H1 (cell line): ENCODE measurements around the gene MAPK1. TPM values are rescaled to one million over a fixed set of nuclear protein-coding genes. Genes with fewer than 3 reads are reported as not detected.

ENCODE experiments used
- CTCF ChIA-PET: fragments of 300-600 bp; sonication (Branson Sonifier 250); formaldehyde crosslinking; loops from one replicate; lab custom pipeline; 2021; ENCODE audit not compliant: partially characterized antibody; lab: Charles Lee
- POLR2A ChIA-PET: fragments of 300-600 bp; sonication (Branson Sonifier 250); formaldehyde crosslinking; loops from one replicate; lab custom pipeline; 2021; ENCODE audit warnings: inconsistent platforms; ENCODE audit not compliant: partially characterized antibody; lab: Charles Lee
- DNase-seq, 2 experiments: peaks; one replicate each; pipeline versions ENCODE4 v3.0.0 to v3.0.0-alpha.2; 2010 to 2022; ENCODE audit warnings: low spot score in 2 of 2, low read depth in 1 of 2, mixed read lengths in 1 of 2
- FAIRE-seq: peaks from 2 replicates; lab custom pipeline; 2011; peaks lifted over from hg19 to GRCh38; lab: Jason Lieb, UNC
- H2AFZ ChIP-seq: 2 replicates; pipeline ENCODE4 v1.8.1; 2012; ENCODE audit warnings: low read length, inconsistent platforms
- H2AK5ac ChIP-seq: 2 replicates; pipeline ENCODE4 v1.6.1; 2013; ENCODE audit warnings: low read depth, low read length
- H2BK120ac ChIP-seq: replicated peaks from 2 replicates; pipeline ENCODE3; 2013; ENCODE audit warnings: low read depth, low read length, inconsistent platforms
- H2BK12ac ChIP-seq: 2 replicates; pipeline ENCODE4 v1.6.1; 2013; ENCODE audit warnings: low read depth, low read length
- H2BK15ac ChIP-seq: 2 replicates; pipeline ENCODE4 v1.6.1; 2013; ENCODE audit warnings: low read length
- H2BK20ac ChIP-seq: 2 replicates; pipeline ENCODE4 v1.6.1; 2013; ENCODE audit warnings: low read length
- H2BK5ac ChIP-seq: 2 replicates; pipeline ENCODE4 v1.6.1; 2013; ENCODE audit warnings: low read depth, low read length
- H3K14ac ChIP-seq: 2 replicates; pipeline ENCODE4 v1.6.1; 2013; ENCODE audit warnings: inconsistent platforms; ENCODE audit not compliant: insufficient read length
- H3K18ac ChIP-seq: 2 replicates; pipeline ENCODE4 v1.6.1; 2013; ENCODE audit warnings: low read length; ENCODE audit errors: extremely low read depth
- H3K23ac ChIP-seq: 2 replicates; pipeline ENCODE4 v1.6.1; 2013; ENCODE audit warnings: inconsistent platforms; ENCODE audit not compliant: insufficient read length
- H3K23me2 ChIP-seq: 2 replicates; pipeline ENCODE4 v1.6.1; 2013; ENCODE audit warnings: low read depth, low read length
- H3K27ac ChIP-seq: 2 replicates; pipeline ENCODE4 v1.6.1; 2011; ENCODE audit warnings: low read depth, low read length, inconsistent platforms
- H3K27me3 ChIP-seq, 4 experiments: replicated peaks in 1 of 4; 1 replicate in 1 of 4; 2 replicates in 3 of 4; pipeline versions ENCODE4 v1.6.1 to v1.8.1; 2011 to 2013; ENCODE audit warnings: low read length in 3 of 4, mild to moderate bottlenecking in 3 of 4, inconsistent platforms in 2 of 4, mixed read lengths in 2 of 4, moderate library complexity in 1 of 4; ENCODE audit not compliant: control insufficient read depth in 3 of 4, insufficient read depth in 3 of 4; ENCODE audit errors: extremely low read depth in 1 of 4
- H3K36me3 ChIP-seq, 4 experiments: 2 replicates each; pipeline versions ENCODE4 v1.6.1 to v1.8.1; 2011 to 2013; ENCODE audit warnings: mild to moderate bottlenecking in 4 of 4, low read length in 3 of 4, moderate library complexity in 2 of 4, control low read depth in 1 of 4, inconsistent platforms in 1 of 4; ENCODE audit not compliant: insufficient read depth in 4 of 4, control insufficient read depth in 2 of 4
- H3K4ac ChIP-seq: replicated peaks from 2 replicates; pipeline ENCODE3; 2013; ENCODE audit warnings: low read length, low read depth, mixed read lengths, inconsistent platforms; ENCODE audit not compliant: insufficient read length
- H3K4me1 ChIP-seq, 4 experiments: replicated peaks in 1 of 4; 1 replicate in 1 of 4; 2 replicates in 3 of 4; pipeline versions ENCODE4 v1.6.1 to v1.8.1; 2011 to 2013; ENCODE audit warnings: low read length in 3 of 4, inconsistent platforms in 2 of 4, mixed read lengths in 1 of 4; ENCODE audit not compliant: insufficient read depth in 4 of 4, control insufficient read depth in 3 of 4
- H3K4me2 ChIP-seq, 2 experiments: 2 replicates each; pipeline versions ENCODE4 v1.6.1 to v1.8.1; 2011 to 2013; ENCODE audit warnings: low read depth in 2 of 2, low read length in 2 of 2, control low read depth in 1 of 2, inconsistent platforms in 1 of 2, mild to moderate bottlenecking in 1 of 2; ENCODE audit not compliant: insufficient read depth in 1 of 2
- H3K4me3 ChIP-seq, 4 experiments: fragments of 200-600, 300-600 bp in 1 of 4; sonication (generic), shearing (Covaris generic), sonication (Bioruptor Twin) in 1 of 4; 2 replicates each; pipeline versions ENCODE4 v1.5.1 to v1.8.1; 2011 to 2016; ENCODE audit warnings: low read length in 4 of 4, low read depth in 3 of 4, control low read depth in 2 of 4, inconsistent platforms in 2 of 4, mild to moderate bottlenecking in 2 of 4, mixed read lengths in 1 of 4, moderate library complexity in 1 of 4; ENCODE audit not compliant: insufficient read depth in 2 of 4; ENCODE audit errors: extremely low read depth in 1 of 4
- H3K56ac ChIP-seq: replicated peaks from 2 replicates; pipeline ENCODE3; 2013; ENCODE audit warnings: low read depth, mild to moderate bottlenecking, mixed read lengths, low read length, inconsistent platforms; ENCODE audit not compliant: insufficient read length
- H3K79me1 ChIP-seq: 2 replicates; pipeline ENCODE4 v1.6.1; 2013; ENCODE audit warnings: low read depth, low read length, control low read depth
- H3K79me2 ChIP-seq, 2 experiments: 2 replicates each; pipeline versions ENCODE4 v1.6.1 to v1.8.1; 2012 to 2013; ENCODE audit warnings: low read length in 2 of 2, mild to moderate bottlenecking in 2 of 2, inconsistent platforms in 1 of 2; ENCODE audit not compliant: insufficient read depth in 2 of 2, control insufficient read depth in 1 of 2
- H3K9ac ChIP-seq, 4 experiments: replicated peaks in 1 of 4; 1 replicate in 1 of 4; 2 replicates in 3 of 4; pipeline versions ENCODE4 v1.6.1 to v1.8.1; 2011 to 2013; ENCODE audit warnings: low read depth in 3 of 4, low read length in 3 of 4, control low read depth in 2 of 4, mild to moderate bottlenecking in 2 of 4, moderate library complexity in 2 of 4, inconsistent platforms in 1 of 4; ENCODE audit errors: extremely low read depth in 1 of 4
- H3K9me3 ChIP-seq, 2 experiments: 2 replicates each; pipeline versions ENCODE4 v1.6.1 to v1.8.1; 2012 to 2013; ENCODE audit warnings: mild to moderate bottlenecking in 2 of 2, moderate library complexity in 2 of 2, control low read depth in 1 of 2, inconsistent platforms in 1 of 2, low read depth in 1 of 2, low read length in 1 of 2, mixed read lengths in 1 of 2; ENCODE audit not compliant: insufficient read depth in 2 of 2
- H4K20me1 ChIP-seq, 2 experiments: replicated peaks in 1 of 2; 2 replicates each; pipeline versions ENCODE3 to v1.8.1; 2011 to 2013; ENCODE audit warnings: inconsistent platforms in 2 of 2, low read length in 2 of 2, mild to moderate bottlenecking in 1 of 2; ENCODE audit not compliant: insufficient read depth in 2 of 2, control insufficient read depth in 1 of 2
- H4K5ac ChIP-seq: 2 replicates; pipeline ENCODE4 v1.6.1; 2013; ENCODE audit warnings: low read length, low read depth, mixed read lengths, inconsistent platforms; ENCODE audit not compliant: insufficient read length
- H4K8ac ChIP-seq: 2 replicates; pipeline ENCODE4 v1.8.0; 2013; ENCODE audit warnings: mild to moderate bottlenecking, moderate library complexity, low read length, inconsistent platforms; ENCODE audit not compliant: insufficient read depth; ENCODE audit errors: extremely low read depth
- H4K91ac ChIP-seq: replicated peaks from 2 replicates; pipeline ENCODE3; 2013; ENCODE audit warnings: low read length, mixed read lengths, inconsistent platforms; ENCODE audit not compliant: insufficient read length
- RFX5 ChIP-seq: IDR thresholded peaks from 2 replicates; pipeline ENCODE4 v1.6.1; 2011; ENCODE audit warnings: low read depth, low read length, improper control_type of control experiment, borderline replicate concordance
- WGBS, 2 experiments: shearing (Covaris generic) in 1 of 2; methylation state at CpG; one replicate each; pipeline versions ENCODE4 v1.1.6 to v1.1.7; 2013 to 2015; ENCODE audit warnings: low lambda C conversion rate in 2 of 2, mixed read lengths in 2 of 2, inconsistent platforms in 1 of 2, low coverage in 1 of 2, missing lambda C conversion rate in 1 of 2; ENCODE audit not compliant: insufficient replicate concordance in 2 of 2, insufficient coverage in 1 of 2, insufficient read length in 1 of 2; ENCODE audit errors: extremely low coverage in 1 of 2, missing lambda C conversion rate in 1 of 2; 5-methylcytosine and 5-hydroxymethylcytosine counted together
- polyA plus RNA-seq, 7 experiments: library from polyadenylated mRNA; depleted of rRNA in 3 of 7; stranded (reverse) in 5 of 7; unstranded in 2 of 7; fragments of >200 nt in 5 of 7; fragments of 200-250 nt in 2 of 7; gene quantifications; 1 replicate in 5 of 7; 2 replicates in 1 of 7; 4 replicates in 1 of 7; pipeline versions ENCODE4 v1.2.1 to v1.2.3, GENCODE V29; 2011 to 2013; ENCODE audit warnings: missing spikeins in 2 of 7, mixed read lengths in 2 of 7
- total RNA-seq: library from RNA; stranded (reverse); fragmentation: NEBNext Ultra II Directional; extraction: Animal tissue kit (Norgen Biotek cat#: 25700); gene quantifications from 2 replicates; pipeline ENCODE4 v1.2.1, GENCODE V29; 2021

MAPK1 gene
- total and polyA plus RNA-seq, 2 of the 8 experiments (the other 6 are each of a cell fraction or from before 2014, with no cell fraction given) = 28.1 to 101 TPM

DNA sequence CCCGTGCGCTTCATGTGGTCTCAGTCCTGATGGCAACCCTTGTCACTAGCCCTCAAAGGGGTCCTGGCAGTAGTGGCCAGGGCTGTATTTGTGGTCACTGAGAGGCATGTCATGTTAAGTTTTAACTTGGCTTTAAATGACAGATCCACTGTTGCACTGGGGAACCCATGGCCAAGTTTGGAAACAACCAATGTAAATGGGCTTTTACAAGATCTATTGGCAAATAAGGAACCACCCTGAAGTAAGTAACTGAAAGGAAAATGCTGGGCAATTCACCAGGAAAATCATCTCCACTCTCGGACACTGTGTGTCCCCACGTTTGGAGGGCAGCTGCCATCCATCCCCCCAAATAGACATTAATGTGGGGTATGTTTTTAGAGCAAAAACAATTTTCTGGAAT is 140.3 kb downstream of the MAPK1 start:
- FAIRE-seq (no peak), DNase-seq (no peak)
- H2BK12ac ChIP-seq = no peak overlapping the region
- H3K79me2 ChIP-seq = no peaks in the 10 kb centered on the region
- H3K27ac ChIP-seq = no peak overlapping the region
- H2BK120ac ChIP-seq = no peak overlapping the region
- H3K4me3 ChIP-seq = no peak overlapping the region
- H3K36me3 ChIP-seq = no peaks in the 10 kb centered on the region
- 87% methylated on average over 4 of the region's 4 CpGs; no CpG with 5 or more reads in 1 of the 2 experiments for WGBS, 2 experiments
- no peak overlapping the region for H2BK15ac ChIP-seq
- H3K79me1 ChIP-seq = no peaks in the 10 kb centered on the region
- H4K91ac ChIP-seq = no peak overlapping the region
- no peak overlapping the region for H3K9ac ChIP-seq
- no peak overlapping the region for H4K8ac ChIP-seq
- H3K23ac ChIP-seq = no peak overlapping the region
- H3K23me2 ChIP-seq = no peaks in the 10 kb centered on the region
- peaks cover 10% of the 10 kb centered on the region in 2 experiments for H4K20me1 ChIP-seq
- H2AK5ac ChIP-seq = no peak overlapping the region
- no peaks in the 10 kb centered on the region for H3K27me3 ChIP-seq
- ChIA-PET POLR2A (interaction anchor here (1.9 kb wide), 1 partner anchor 9 kb away, joined by 10 read pairs; the partner anchor contains the start of gene YPEL1), CTCF (interaction anchor here (1.1 to 5.8 kb wide), 6 partner anchors 11 to 211 kb away, joined by 3 to 45 read pairs (median 7); no protein-coding TSS in a partner anchor)
- H2AFZ ChIP-seq = no peak overlapping the region
- H3K4me2 ChIP-seq = no peak overlapping the region
- no peak overlapping the region for H3K4ac ChIP-seq
- H4K5ac ChIP-seq = no peak overlapping the region
- H3K9me3 ChIP-seq = no peaks in the 10 kb centered on the region
- no peak overlapping the region for H3K18ac ChIP-seq
- H2BK20ac ChIP-seq = no peak overlapping the region
- H3K56ac ChIP-seq = no peak overlapping the region
- no peak overlapping the region for H3K14ac ChIP-seq
- H3K4me1 ChIP-seq = peaks cover 3 to 5% (median 4%) of the 10 kb centered on the region in 4 experiments; a peak in 6 of 7 replicates
- no peak overlapping the region for H2BK5ac ChIP-seq
- no peak for TF ChIP-seq RFX5
- TF ChIP-seq, all 59 proteins: peak for 0
